Measurements from ENCODE around the gene NTSR2. TPM values are rescaled to one million over a fixed set of nuclear protein-coding genes. Genes with fewer than 3 reads are reported as not detected.
A peak's percentile ranks its signal among the peaks of the same experiment; 100 is the strongest.

Gene NTSR2
- total and polyA plus RNA-seq, 2 of the 8 experiments (the other 6 are each of a cell fraction or from before 2014, with no cell fraction given) = 0.05 TPM; not detected in 1

- no peak overlapping the region for H3K4ac ChIP-seq (replicated peaks; ENCODE audit: insufficient read length, low read depth, low read length)
- peak overlapping the region; percentile 72 for H4K8ac ChIP-seq (ENCODE audit: extremely low read depth, insufficient read depth, low read length)
- no peaks in the 10 kb centered on the region; a peak in 1 of 7 replicates for H3K27me3 ChIP-seq (replicated peaks in 1 of 4; ENCODE audit: control insufficient read depth in 3 of 4, extremely low read depth in 1 of 4, insufficient read depth in 3 of 4, low read length in 3 of 4)
- H2BK20ac ChIP-seq (ENCODE audit: low read length) = no peak overlapping the region
- ChIA-PET POLR2A (ENCODE audit: partially characterized antibody) (no interaction called here), CTCF (ENCODE audit: partially characterized antibody) (interaction anchor here (0.6 to 8.1 kb wide), 11 partner anchors 8 to 544 kb away, joined by 3 to 76 read pairs (median 4); partner anchors contain the start of gene NTSR2)
- H3K4me3 ChIP-seq (ENCODE audit: extremely low read depth in 1 of 4, insufficient read depth in 2 of 4, low read depth in 3 of 4, low read length in 4 of 4) = no peak overlapping the region
- H3K9me3 ChIP-seq (ENCODE audit: insufficient read depth in 2 of 2, low read depth in 1 of 2, low read length in 1 of 2) = no peaks in the 10 kb centered on the region
- peak overlapping the region; percentile 34 for H4K5ac ChIP-seq (ENCODE audit: insufficient read length, low read depth, low read length)
- H3K14ac ChIP-seq (ENCODE audit: insufficient read length) = no peak overlapping the region
- no peak for FAIRE-seq
- 0 out of 2 replicates have a peak overlapping the region, but pooled peaks have one; percentile 46 for H2BK12ac ChIP-seq (ENCODE audit: low read depth, low read length)
- H3K4me1 ChIP-seq (replicated peaks in 1 of 4; ENCODE audit: control insufficient read depth in 3 of 4, insufficient read depth in 4 of 4, low read length in 3 of 4) = peaks cover 3 to 14% (median 10%) of the 10 kb centered on the region in 4 experiments; a peak in 6 of 7 replicates
- no peak overlapping the region for H3K27ac ChIP-seq (ENCODE audit: low read depth, low read length)
- peak overlapping the region; percentile 64; the same call in 1 of the 2 replicates for H2AFZ ChIP-seq (ENCODE audit: low read length)
- H3K56ac ChIP-seq (replicated peaks; ENCODE audit: insufficient read length, low read depth, low read length) = no peak overlapping the region
- H3K4me2 ChIP-seq (ENCODE audit: insufficient read depth in 1 of 2, low read depth in 2 of 2, low read length in 2 of 2) = peak overlapping the region in 1 of 2 experiments; percentile 46; a peak in 2 of 4 replicates
- H2AK5ac ChIP-seq (ENCODE audit: low read depth, low read length) = no peak overlapping the region
- TF ChIP-seq POU5F1 (IDR thresholded peaks at IDR 0.05; ENCODE audit: low read depth, low read length) (no peak), CREB1 (IDR thresholded peaks at IDR 0.05) (no peak), CTCF (IDR thresholded peaks at IDR 0.05; ENCODE audit: control extremely low read depth in 1 of 3, insufficient read depth in 1 of 3, low read depth in 1 of 3, low read length in 3 of 3) (no peak), TBP (IDR thresholded peaks at IDR 0.05; ENCODE audit: low read depth, low read length) (peak; percentile 67; the same call in 1 of the 2 replicates), MAX (IDR thresholded peaks at IDR 0.05) (peak; percentile 31; the same call in 1 of the 2 replicates), KDM4A (IDR thresholded peaks at IDR 0.05; ENCODE audit: low read depth, low read length, severe bottlenecking) (no peak), KDM1A (IDR thresholded peaks at IDR 0.05; ENCODE audit: borderline replicate concordance, low read length) (no peak), RBBP5 (IDR thresholded peaks at IDR 0.05; ENCODE audit: borderline replicate concordance, low read depth, low read length) (no peak)
- H3K79me2 ChIP-seq (ENCODE audit: control insufficient read depth in 1 of 2, insufficient read depth in 2 of 2, low read length in 2 of 2) = no peaks in the 10 kb centered on the region
- H3K79me1 ChIP-seq (ENCODE audit: low read depth, low read length) = no peaks in the 10 kb centered on the region
- 67% methylated on average over 25 of the region's 27 CpGs; no CpG with 5 or more reads in 1 of the 2 experiments for WGBS, 2 experiments (ENCODE audit: extremely low coverage in 1 of 2, insufficient coverage in 1 of 2, insufficient read length in 1 of 2, insufficient replicate concordance in 2 of 2, low coverage in 1 of 2, low lambda C conversion rate in 2 of 2, missing lambda C conversion rate in 1 of 2)
- DNase-seq (ENCODE audit: low read depth in 1 of 2, low spot score in 2 of 2) = peak in 1 of 2 experiments; percentile 69
- peak overlapping the region; percentile 61 for H4K91ac ChIP-seq (replicated peaks; ENCODE audit: insufficient read length, low read length)
- H2BK5ac ChIP-seq (ENCODE audit: low read depth, low read length) = peak overlapping the region; percentile 16; the same call in 1 of the 2 replicates
- no peak overlapping the region for H2BK120ac ChIP-seq (replicated peaks; ENCODE audit: low read depth, low read length)
- no peaks in the 10 kb centered on the region for H3K23me2 ChIP-seq (ENCODE audit: low read depth, low read length)
- peak overlapping the region; percentile 21; the same call in 1 of the 2 replicates for H2BK15ac ChIP-seq (ENCODE audit: low read length)
- H3K23ac ChIP-seq (ENCODE audit: insufficient read length) = no peak overlapping the region
- no peak overlapping the region for H3K9ac ChIP-seq (replicated peaks in 1 of 4; ENCODE audit: extremely low read depth in 1 of 4, low read depth in 3 of 4, low read length in 3 of 4)
- no peak overlapping the region for H3K18ac ChIP-seq (ENCODE audit: extremely low read depth, low read length)
- H3K36me3 ChIP-seq (ENCODE audit: control insufficient read depth in 2 of 4, insufficient read depth in 4 of 4, low read length in 3 of 4) = no peaks in the 10 kb centered on the region
- no peaks in the 10 kb centered on the region for H4K20me1 ChIP-seq (replicated peaks in 1 of 2; ENCODE audit: control insufficient read depth in 1 of 2, insufficient read depth in 2 of 2, low read length in 2 of 2)
Measured at GRCh38 chr2:11677136-11678055, 7.4 kb upstream of the NTSR2 start.
